HG03457 (cell line): ENCODE results near the gene AP1S3.
"Not testable (repeated sequence)": the region's sequence is repeated elsewhere in the genome, so short reads cannot be mapped to it uniquely, and the experiment has no call there.

ENCODE experiments used
- ATAC-seq: cut with Tn5 transposase; IDR thresholded peaks from one replicate; pipeline ENCODE4 v1.9.1; 2021; ENCODE audit warnings: moderate number of reproducible peaks; ENCODE audit not compliant: unreplicated experiment

Gene AP1S3

GRCh38 chr2:223854741-223855140 lies 17.4 kb upstream of the AP1S3 start:
- no peak for ATAC-seq

DNA sequence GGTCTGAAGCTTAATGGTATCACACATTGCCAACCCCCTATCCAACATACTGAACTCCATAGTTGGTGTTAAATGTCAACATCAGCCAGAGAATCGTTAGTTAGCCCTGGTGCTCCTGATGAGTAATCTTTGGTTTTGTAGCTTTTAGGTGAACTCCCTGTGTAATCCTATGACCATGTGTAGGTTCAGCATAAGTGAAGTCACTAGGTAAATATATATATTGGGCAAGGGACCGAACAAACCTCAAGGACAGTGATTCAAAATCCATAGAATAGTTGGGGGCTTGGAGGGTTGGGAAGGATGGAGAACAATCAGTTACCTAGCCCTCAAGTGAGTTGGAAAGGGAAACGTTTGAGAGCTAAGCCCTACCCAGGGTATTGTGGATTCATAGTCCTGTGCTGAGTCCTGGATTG lies 16.0 kb upstream of the AP1S3 start:
- ATAC-seq, result no peak

DNA sequence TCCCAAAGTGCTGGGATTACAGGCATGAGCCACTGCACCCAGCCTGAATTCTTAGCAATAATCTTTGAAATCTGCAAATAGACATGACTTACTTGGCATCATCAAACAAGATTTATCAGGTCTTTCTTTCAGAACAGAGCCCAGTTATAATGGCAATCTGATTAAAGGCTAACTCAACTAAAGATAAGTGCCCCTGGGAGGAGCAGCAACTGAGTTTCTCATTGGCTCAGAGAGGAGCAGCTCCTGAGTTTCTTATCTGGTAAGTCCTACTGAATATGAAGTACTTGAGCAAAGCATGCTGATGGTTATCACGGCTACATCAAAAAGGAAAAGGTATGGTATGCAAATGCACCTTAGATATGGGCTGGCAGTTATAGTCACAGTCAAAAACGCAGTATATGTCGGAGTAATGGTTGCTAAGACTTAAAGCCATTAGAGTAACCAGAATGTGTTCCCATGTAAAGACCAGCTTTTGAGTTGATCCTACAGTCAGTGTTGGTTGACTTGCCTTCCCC lies 15.0 kb upstream of the AP1S3 start:
- ATAC-seq, result no peak

DNA sequence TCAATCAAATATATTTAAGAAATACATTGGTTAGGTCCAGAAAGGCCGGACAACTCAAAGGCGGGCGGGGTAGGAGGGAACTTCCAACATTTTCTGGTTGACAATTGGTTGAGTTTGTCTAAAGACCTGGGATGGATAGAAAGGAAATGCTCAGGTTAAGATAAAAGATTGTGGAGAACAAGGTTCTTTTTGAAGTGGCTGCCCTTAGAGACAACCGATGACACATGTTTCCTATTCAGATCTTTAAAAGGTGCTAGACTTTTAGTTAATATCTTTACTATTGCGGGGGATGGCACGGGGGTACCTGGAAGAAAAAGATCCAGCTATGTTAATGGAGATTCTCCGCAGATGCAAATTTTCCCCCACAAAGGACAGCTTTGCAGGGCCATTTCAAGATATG lies 10.0 kb upstream of the AP1S3 start:
- ATAC-seq, result no peak

GRCh38 chr2:223846515-223846914 lies 9.1 kb upstream of the AP1S3 start:
- no peak for ATAC-seq

DNA sequence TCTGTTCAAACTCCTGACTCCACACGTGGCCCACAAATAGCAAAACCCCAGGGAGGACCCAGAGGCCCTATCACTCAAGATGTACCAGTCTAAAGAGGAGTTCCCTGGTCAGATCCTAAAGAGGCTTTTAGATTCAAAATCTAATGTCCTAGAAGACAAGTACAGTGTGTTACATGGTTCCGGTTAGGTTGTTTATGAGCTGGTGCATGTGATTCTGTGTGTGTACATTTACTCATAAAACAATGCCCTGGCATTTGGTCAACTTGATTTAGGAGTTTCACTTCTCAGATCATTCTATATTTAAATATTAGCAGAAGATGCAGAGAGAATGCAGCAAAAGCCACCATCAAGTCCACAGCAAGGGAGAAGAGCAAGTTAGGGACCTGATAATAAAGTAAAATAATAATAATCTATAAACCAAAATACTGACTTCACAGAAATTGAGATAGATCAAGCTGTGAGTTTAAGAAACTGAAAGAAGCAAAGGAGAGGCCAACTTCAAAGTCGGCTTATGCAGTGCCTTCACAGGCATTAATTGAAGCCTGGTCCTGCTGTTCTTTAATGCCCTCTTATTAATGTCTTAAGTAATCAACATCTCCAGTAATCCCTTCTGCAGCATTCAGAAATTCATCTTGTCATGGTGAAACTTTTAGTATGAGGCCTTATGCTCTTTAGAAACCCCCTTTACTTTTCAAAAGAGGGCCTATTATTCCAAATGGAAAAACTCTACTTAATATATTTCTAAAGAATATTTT lies 4.2 kb upstream of the AP1S3 start:
- ATAC-seq, result no peak

DNA sequence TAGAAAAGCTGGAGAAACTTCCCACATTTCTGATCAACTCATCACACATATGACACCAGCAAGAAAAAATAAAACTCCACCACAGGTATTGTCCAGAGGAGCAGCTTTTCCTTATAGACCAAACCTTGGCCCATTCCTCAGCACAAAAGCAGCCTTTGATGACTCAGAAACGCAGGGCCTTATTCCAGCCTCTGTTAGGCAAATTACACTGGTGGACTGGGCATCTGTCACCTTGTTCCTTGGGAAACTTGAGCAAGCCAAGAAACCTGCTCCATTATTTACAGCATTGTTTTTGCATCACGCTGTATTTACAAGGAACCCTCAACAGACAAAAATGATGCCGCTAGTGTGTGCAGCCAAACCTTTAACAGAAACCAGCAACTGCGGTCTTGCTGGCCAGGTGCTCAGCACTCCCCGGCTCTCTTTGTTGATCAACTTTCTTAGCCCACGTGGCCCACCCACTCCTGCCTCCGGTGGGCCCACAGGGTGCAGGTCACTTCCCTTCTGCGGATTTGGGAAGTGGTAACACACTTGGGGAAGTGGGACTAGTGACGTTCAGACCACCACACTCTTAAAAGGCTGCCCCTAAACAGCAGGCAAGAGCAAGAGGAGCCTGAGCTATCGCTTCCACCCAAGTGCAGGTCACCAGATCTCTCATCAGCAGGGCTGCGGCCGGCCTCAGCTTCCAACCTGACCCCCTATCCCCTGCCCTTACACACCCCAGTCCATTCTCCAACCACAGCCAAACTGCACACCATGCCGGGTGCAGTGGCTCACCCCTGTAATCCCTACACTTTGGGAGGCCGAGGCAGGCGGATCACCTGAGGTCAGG lies 1.5 kb downstream of the AP1S3 start:
- ATAC-seq, result peak; percentile 42

- no peak for ATAC-seq
Observed at GRCh38 chr2:223834431-223834830, 3.0 kb downstream of the AP1S3 start.

GRCh38 chr2:223832241-223832903 lies 5.0 kb downstream of the AP1S3 start:
- ATAC-seq, result no peak

DNA sequence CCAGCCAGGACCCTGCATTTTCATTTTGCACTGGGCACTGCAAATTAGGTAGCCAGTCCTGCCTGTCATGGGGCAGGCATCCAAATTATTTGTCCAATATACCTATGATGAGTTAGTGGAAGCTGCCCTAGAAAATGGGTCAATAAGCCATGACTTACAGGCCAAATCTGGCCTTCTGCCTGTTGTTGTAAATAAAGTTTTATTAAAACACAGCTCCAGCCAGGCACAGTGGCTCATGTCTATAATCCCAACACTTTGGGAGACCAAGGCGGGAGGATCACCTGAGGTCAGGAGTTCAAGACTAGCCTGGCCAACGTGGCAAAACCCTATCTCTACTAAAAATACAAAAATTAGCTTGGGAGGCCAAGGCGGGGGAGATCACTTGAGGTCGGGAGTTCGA lies 8.3 kb downstream of the AP1S3 start:
- ATAC-seq, result no peak

DNA sequence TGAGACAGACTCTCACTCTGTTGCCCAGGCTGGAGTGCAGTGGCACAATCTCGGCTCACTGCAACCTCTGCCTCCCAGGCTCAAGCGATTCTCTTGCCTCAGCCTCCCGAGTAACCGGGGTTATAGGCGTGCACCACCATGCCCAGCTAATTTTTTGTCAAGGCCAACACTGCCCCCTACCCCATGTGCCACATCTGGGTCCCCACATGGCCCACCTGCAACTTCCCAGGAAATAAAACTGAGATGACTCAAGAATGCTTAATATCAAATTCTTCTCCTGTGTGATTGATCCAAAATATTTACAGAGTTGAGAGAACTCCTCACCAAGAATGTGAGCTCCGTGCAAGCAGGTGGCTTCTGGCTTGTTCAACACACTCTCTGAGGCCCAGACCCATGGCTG lies 9.1 kb downstream of the AP1S3 start:
- ATAC-seq, result no peak

GRCh38 chr2:223826995-223827394 lies 10.4 kb downstream of the AP1S3 start:
- no peak for ATAC-seq

DNA sequence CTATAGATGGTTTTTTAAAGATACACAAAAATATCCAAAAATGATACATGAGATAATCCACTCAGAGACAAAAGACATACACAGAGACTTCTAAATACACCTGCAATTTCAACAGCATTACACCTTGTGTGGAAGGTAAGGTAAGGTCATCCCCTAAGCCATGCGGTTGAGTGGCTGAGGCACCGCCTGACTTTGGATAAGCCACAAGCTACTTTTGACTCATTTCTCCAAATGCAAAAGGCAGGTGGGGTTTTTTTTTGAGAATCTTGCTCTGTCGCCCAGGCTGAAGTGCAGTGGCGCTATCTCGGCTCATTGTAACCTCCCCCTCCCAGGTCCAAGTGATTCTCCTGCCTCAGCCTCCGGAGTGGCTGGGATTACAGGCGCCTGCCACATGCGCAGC lies 13.1 kb downstream of the AP1S3 start:
- ATAC-seq, result no peak

- ATAC-seq, result no peak
Observed at GRCh38 chr2:223822818-223823217, 14.6 kb downstream of the AP1S3 start.

DNA sequence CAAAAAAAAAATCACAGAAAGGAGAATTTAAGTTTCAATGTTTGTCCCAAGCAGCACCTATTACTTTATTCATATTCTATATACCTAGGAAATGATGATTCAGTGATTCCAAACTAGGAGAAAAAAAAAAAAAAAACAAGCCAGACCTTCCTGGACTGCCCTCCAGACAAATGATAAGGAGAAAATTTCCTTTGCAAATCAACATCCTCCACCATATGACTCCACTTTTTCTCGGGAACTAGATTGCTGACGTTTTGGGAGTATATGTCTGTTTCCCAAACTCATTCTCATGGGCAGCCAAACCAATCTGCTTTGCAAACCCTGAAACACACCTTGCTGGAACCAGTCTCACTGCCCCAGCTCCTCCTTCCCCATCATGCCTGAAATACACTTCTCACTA lies 16.8 kb downstream of the AP1S3 start:
- no peak for ATAC-seq

- ATAC-seq, result no peak
Observed at GRCh38 chr2:223819891-223820290, 17.5 kb downstream of the AP1S3 start.

- no peak for ATAC-seq
Observed at GRCh38 chr2:223815884-223816570, 21.4 kb downstream of the AP1S3 start.

- no peak for ATAC-seq
Observed at GRCh38 chr2:223815186-223815883, 22.0 kb downstream of the AP1S3 start.

DNA sequence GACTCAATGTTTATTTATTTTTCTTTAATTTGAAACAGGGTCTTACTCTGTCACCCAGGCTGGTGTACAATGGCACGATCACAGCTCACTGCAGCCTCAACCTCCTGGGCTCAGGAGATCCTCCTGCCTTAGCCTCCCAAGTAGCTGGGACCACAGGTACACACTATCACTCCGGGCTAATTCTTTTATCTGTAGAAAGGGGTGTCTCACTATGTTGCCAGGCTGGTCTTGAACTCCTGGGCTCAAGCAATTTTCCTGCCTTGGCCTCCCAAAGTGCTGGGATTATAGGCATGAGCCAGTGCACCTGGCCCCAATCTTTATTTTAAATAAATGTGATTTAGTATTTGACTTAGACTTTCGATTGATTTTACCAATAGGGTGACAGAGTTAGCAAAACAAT lies 22.6 kb downstream of the AP1S3 start:
- not testable (repeated sequence) for ATAC-seq

GRCh38 chr2:223813329-223813728 lies 24.1 kb downstream of the AP1S3 start:
- ATAC-seq, result no peak
